Right hindlimb (tissue), 1 donor: ENCODE data around the gene EHBP1.
"Not testable (repeated sequence)": the region's sequence is repeated elsewhere in the genome, so short reads cannot be mapped to it uniquely, and the experiment has no call there.

ENCODE experiments used
- DNase-seq: peaks from one replicate; pipeline ENCODE4 v3.0.0-alpha.2; 2018

Gene EHBP1

DNA sequence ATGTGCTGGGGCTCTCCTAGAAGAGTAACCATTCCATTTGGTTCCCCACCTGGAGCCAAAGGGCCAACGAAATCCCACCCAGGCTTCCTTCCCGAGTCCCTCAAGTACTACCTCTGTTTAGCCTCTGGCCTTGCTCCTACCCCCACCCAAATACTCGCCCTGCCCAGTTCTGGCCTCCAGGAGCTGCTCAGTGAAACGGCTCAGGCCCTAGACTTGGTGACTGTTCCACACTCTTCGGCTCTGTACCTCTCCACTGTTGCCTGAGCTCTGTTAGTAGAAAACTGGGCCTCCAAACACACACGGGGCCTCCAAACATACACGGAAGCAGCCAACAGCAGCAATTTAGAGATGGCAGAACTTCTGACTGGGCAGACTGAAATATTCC is 349.3 kb downstream of the EHBP1 start:
- DNase-seq: no peak

DNA sequence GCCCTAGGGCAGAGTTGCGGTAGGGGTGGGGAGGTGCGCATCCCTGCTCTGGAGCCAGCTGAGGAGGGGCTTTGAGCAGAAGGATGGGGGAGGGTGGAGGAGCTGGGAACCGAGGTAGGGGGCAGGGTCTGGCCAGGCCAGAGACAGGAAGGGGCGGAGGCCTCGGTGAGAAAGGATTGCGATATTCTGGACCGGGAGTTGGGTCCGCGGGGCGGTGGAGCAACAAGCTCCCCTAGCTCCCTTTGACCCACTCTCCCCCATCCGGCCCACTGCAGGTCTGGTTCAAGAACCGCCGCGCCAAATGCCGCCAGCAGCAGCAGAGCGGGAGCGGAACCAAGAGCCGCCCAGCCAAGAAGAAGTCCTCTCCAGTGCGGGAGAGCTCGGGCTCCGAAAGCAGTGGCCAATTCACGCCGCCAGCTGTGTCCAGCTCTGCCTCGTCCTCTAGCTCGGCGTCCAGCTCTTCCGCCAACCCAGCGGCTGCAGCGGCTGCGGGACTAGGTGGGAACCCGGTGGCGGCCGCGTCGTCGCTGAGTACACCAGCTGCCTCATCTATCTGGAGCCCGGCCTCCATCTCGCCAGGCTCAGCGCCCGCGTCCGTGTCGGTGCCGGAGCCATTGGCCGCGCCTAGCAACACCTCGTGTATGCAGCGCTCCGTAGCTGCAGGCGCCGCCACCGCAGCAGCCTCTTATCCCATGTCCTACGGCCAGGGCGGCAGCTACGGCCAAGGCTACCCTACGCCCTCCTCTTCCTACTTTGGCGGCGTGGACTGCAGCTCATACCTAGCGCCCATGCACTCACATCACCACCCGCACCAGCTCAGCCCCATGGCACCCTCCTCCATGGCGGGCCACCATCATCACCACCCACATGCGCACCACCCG is 350.0 kb downstream of the EHBP1 start:
- peak; percentile 39 for DNase-seq

DNA sequence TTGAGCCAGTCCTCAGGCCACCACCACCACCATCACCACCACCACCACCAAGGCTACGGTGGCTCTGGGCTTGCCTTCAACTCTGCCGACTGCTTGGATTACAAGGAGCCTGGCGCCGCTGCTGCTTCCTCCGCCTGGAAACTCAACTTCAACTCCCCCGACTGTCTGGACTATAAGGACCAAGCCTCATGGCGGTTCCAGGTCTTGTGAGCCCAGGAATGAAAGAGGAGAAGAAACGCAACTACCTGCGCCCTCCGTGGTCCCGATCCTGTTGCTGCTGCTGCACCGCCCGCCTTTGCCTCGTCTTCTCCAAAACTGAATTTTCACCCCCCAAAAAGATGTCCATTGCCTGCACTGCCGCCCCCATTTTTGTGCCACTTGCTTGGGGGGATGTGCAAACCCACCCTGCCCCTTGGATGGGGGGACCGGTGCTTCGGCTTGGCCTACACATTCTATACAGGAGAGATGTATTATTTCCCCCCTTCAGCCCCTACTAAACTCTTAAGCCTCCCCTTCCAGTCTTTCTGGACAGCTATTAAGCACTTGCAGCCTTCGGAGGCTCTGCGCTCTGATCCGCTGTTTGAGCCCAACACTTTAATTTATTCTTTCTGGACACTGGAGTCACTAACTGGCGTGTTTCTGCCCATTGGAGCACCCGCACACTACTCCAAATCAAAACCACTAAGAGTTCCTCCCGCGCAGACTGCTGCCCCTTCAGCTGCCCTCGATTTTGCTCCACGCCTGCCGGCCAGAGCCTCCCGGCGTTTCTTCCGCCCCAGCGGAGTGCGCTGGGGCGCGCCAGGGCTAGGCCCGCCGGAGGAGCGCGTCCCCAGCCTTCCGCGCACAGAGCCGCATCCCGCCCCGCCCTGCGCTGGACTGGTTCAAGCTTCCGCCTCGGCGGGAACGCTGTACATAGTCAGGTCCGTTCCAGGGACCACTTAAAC is 350.9 kb downstream of the EHBP1 start:
- DNase-seq: peak; percentile 55

DNA sequence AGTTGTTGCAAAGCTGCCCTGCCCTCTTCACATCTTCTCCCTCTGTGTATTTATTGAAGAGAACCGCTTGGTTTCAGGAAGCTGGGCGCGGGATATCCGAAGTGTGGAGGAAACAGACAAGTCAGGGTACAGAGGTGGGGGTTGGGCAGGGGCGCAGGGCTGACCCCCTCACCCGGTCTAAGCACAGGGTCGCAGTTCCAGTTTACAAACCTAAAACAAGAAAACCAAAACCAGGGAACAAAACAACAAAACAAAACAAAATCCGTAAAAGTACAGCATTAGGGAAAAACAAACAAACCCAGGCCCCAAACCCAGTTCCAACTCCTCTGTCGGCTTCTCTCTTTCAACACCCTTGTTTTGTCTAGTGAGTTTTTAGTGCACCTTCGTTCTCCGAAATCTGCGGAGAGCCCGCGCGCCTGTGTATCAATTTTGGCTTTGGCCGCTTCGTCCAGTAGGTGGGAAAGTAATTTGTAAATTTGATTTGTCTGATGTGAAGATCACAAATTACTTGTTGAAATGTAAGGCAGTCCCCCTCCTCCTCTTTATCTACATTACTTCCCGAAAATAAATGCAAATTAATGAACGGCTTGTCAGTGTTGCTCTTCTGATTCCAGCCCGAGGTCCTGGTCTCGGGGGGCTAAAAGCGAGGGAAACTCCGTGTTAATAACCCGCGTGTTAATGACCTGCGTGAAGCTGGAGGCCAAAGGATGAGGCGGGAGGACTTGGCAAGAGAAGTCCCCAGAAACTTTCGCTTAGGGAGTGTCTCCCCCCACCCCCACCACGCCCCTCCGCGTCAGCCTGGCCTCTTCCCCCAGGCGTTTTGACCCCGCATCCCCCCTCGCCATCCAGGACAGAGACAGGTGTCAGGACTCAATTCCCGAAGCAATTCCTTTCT is 352.0 kb downstream of the EHBP1 start:
- peak; percentile 31 for DNase-seq

DNA sequence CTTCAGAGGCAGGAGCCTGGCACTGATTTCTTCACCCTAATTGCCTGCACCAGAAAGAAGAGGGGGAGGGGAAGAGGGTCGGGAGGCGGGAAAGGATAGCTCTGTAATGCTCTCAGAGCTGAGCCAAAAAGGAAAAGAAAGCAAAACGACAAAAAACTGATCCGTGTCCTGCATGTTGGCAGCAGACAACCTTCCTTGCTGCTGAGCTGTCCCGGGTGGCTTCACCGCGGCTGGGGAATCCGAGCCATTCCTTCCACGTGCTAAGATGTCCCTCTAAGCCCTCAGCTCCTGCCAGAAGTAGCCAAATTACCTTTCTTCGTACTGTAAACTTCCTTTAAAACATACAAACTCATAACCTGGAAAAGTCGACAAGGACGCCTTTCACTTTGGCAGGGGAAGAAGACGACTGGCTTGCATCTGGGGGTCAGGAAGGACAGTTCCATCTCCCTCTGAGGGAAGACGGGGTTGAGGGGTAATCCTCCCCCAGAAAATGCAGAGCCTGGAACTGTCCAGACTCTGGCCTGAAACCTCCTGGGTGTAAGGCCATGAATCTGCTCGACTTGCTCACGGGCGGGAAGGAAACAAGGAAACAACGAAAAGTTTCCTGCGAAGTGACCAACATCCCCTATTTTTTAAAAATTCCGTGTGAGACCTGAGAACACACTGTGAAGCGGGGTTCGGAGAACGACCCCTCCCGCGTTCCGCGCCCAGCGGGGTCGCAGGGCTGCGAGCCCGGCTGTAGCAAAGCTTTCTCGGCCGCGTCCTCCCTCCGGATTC is 352.8 kb downstream of the EHBP1 start:
- DNase-seq: peak; percentile 55

DNA sequence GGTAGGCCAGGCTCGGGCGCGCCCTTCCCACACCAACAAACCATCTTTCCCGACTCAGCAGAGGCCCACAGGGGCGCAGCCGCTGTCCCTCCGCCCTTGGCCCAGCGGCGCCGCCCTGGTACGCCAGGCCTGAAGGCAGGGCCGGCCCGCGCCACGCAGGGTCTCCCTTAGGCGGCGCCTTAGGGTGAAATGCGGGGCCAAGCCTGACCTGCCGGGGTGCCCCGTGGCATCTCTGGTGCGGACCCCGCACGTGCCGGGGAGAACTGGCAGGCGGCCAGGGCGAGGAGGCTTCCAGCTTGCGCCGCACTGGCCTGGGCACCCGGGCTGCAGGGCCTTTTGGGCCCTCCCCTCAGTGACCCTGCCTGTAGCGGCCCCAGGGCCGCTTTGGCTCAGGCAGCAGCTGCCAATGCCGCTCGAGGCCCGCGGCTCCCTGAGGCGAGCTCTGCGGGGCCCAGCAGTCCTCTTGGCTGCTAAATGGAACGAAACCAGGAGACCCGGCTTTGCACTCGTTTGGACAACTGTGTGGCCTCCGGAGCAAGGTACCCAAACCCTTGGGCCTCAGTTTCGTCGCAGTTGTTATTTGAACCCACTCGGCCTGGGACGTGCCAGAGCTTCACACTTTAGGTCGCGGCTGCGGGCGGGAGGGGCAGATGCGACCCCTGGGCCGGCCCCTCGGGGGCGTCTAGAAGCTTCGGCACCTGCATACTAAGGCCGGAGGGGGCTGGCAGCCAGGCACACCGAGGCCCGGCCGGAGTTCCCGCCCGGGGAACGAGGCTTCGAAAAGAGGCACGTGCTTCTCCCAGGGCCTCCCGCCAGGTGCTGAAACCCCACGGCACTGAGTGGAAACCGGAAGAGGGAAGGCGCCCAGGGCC is 353.6 kb downstream of the EHBP1 start:
- peak; percentile 61 for DNase-seq

DNA sequence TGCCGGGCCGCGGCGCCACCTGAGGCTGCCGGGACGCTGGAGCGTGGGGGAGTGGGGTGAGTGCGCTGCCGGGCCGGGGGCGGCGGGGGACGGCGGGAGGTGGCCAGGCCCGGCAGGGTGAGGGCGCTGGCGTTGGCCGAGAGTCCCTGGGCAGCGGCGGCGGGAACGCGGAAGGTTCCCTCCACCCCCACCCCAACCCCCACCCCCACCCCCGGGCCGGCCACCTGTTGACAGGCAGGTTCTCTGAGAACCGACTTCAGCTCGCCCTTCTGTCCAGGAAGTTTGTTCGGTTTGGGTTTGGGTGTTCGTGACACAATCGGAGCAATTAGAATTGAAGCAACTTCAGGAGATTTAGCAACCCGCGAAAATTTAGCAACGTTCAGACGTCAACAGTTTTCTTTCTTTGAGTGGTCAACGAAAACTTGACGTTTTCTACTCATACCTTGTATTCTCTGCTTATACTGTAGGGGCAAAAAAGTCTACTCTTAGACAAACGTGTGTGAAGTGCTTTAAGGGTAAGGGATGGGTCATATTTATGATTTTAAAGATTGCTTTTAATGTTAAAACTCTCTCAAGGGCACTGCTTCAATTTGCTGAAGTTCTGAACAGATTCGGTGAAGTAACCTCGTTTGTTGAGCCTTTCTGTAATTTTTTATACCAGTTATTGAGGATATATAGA is 354.4 kb downstream of the EHBP1 start:
- DNase-seq: no peak

DNA sequence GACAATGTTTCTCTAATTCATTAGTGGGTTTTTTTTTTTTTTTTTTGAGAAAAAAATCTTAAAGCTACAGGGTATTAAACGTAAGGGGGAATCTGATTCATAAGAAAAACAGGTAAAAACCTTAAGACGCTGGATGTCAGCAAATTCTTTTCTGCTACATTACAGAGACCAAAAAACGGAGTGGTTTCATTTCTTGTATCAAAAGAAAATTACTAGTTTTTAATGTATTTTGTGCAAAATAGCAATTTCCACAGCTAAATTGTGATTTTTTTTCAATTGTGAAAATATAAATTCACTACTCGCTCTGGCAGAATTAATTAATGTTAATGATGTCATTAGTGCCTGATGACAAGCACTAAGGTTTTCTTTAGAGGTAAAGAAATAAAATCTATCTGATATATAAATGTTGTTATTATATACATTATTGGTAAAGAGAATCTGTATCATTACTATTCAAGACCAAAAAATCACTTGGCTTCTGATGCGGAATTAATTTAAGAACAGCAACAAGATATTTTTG is 355.0 kb downstream of the EHBP1 start:
- no peak for DNase-seq

DNA sequence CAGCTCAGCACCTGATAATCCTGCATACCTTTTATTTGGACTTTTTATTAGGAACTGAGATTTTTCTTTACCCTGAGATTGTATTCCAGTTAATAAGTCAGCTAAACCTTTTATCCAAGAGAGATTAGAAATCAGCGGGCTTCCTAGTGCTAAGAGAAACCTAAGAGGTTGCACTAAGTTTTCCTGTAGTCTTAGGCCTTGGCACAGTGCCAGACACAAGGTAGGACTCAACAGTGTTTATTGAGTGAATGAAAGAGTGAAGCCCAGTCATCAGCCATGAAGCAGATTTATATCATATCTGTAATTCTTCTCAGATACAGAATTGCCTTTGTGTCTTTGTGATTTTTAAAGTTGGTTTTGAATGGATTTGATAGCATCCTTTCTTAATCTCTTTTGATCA is 358.7 kb downstream of the EHBP1 start:
- no peak for DNase-seq

DNA sequence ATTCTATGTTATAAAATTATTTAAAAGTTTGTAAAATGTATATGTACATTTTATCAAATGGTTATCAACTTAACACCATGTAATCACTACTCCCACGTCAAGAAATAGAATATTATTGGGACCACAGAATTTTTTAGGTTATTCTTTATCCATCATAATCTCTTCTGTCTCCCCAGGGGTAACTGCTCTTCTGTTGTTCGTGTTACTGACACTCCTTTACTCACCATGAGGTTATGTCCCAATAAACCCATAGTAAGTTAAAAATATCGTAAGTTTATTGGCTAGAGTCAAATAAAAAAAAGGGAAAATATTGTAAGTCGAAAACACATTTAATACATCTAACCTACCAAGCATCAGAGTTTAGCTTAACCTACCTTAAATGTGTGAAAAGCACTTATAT is 359.1 kb downstream of the EHBP1 start:
- DNase-seq: no peak

DNA sequence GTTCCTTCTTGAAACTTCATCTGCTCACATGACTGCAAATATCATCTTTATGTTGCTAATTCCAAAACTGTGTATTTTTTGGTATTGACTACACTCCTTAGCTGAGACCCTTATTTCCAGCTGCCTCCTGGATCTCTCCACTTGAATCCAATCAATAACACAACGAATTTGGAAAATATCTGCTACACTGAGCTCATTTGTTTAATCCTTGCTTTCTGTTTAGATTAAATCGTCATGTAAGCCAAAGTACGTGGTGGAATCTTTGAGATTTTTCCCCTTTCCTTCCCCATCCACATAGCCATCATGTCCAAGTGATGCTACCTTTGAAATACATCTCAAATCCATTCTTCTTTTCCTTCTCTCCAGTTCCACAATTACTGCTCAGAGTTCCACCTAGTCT is 360.8 kb downstream of the EHBP1 start:
- DNase-seq: no peak

DNA sequence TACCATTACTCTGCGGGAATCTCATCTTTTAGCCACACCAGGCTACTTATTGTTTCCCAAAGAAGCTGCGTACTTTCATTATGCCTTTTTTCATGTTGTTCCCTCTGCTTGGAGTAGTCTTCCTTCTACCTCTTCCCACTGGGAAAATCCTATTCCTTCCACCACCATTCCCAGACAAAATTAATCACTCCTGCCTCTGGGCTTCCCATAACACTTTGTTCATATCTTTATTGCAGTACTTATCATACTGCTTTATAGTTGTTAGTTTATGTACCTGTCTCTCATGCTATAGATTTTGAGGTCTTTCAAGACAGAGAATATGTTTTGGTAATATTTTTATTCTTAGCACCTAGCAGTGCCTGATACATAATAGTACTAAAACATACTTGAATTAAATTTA is 361.3 kb downstream of the EHBP1 start:
- no peak for DNase-seq

DNA sequence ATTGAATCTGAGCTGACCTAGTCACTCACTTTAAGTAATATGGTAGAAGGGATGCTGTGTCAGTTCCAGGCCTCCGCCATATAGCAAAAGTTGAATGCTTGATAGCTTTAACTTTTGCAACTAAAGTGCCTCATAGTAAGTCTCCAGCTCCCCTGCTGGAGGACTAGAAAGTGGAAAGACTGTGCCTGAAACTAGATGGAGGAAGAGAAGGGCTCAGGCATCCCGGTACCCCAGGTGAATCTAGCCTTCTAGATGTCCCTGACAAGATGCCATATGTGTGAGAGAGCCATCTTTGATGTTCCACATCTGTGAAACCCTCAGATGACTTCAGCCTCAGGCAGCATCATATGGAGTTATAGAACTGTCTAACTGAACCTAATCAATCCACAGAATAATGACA is 366.2 kb downstream of the EHBP1 start:
- DNase-seq: no peak

DNA sequence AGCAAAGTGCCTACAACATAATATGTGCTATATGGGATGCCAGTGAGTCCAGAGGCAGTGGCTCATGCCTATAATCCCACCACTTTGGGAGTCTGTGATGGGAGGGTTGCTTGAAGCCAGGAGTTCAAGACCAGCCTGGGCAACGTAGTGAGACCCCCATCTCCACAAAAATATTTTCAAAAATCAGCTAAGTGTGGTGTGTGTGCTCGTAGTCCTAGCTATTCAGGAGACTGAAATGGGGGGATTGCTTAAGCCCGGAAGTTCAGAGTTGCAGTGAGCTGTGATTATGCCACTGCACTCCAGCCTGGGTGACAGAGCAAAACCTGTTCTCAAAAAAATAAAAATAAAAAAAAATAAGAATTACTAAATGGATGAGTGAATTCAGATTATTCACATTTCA is 368.5 kb downstream of the EHBP1 start:
- no peak for DNase-seq

DNA sequence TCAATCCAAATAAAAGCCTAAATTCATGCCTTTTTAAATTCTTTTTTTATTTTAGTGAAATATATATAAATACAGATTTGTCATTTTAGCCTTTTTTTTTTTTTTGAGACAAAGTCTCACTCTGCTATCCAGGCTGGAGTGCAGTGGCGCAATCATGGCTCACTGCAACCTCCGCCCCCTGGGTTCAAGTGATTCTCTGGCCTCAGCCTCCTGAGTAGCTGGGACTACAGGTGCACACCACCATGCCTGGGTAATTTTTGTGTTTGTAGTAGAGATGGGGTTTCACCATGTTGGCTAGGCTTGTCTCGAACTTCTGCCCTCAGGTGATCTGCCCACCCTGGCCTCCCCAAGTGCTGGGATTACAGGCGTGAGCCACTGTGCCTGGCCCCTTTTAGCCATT is 368.9 kb downstream of the EHBP1 start:
- not testable (repeated sequence) for DNase-seq

DNA sequence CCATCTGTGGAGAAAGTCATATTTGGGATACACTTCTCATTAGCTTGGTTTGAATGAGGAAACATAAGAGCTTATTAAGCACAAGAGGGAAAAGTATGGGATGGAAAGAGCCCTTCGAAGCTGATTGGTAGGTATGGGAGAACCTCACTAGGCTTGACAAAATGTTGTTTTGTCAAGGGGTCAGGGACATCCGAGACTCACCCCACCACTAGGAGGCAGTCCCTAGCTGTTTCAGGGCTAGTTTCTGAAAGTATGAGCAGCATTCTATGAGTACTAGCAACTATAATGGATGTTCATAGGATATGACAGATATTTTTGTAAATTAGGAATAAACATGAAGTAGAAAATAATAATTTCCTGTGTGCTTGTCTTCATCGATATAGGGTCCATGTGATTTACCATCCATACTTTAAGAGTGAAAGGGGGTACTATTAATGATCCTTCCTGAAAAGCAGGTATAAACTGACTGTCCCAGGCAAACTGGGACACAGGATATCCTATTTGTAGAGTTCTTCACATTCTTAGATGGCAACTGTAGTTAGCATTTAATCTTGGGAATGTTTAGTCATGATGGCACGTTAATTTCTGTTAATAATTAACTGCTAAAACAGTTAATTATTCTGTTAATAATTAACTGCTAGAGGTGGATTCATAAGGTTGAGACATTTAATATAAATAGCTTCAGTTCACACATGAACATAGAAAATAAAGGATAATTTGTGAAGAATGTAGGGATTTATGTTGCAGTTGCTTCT is 373.5 kb downstream of the EHBP1 start:
- DNase-seq: no peak

DNA sequence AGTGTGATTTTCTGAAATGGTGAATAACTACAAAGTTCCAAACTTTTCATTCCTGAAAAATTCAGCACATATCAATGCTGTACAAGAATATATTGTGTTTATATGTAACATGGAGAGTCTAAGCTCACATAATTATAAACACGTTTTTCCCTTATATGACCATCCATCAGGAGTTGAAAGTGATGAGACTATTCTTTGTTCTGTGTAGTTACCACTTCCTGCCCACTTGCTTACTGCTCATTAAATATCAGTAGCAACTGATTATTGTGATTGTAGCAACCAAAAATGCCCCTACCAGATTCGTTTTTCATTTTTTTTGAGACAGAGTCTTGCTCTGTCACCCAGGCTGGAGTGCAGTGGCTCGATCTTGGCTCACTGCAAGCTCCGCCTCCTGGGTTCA is 375.9 kb downstream of the EHBP1 start:
- no peak for DNase-seq

DNA sequence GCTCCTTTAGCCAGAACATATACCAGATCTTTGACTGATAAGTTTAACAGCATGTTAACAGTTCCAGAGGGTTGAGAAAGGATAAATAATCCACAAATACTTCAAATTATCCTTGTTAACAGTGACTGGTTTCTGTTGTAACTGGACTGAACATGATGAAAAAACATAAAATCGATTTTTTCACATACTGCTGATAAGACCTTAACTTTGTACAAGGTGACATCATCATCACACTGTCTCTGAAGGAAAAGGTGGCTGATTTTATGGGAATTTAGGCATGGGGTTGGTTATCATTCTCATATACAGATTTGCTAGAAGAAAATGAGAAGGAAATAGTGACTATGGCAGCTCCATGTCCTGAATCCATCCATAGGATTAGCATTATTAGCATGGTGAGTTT is 381.2 kb downstream of the EHBP1 start:
- DNase-seq: no peak

DNA sequence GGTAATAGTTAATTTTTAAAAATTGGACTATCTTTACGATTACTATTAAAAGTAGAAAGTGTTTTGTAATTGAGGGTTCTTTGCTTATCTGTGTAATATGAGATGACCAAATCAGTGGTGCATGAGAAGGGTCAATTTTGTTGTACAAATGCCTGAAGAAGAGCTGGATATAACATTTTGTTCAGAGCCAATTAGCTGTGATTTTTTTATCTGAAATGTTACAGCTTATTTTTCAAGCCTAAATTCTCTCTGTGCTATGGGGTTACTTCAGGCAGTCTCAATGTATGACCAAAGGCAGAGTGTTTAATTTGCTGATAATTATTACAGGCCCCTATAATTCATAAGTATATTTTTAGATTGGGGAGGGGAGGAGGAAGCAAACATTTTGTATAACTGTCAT is 386.9 kb downstream of the EHBP1 start:
- DNase-seq: no peak
